ENCODE measurements around the gene ATP6V1A.
A peak's percentile ranks its signal among the peaks of the same experiment; 100 is the strongest.

The ATP6V1A gene

DNA sequence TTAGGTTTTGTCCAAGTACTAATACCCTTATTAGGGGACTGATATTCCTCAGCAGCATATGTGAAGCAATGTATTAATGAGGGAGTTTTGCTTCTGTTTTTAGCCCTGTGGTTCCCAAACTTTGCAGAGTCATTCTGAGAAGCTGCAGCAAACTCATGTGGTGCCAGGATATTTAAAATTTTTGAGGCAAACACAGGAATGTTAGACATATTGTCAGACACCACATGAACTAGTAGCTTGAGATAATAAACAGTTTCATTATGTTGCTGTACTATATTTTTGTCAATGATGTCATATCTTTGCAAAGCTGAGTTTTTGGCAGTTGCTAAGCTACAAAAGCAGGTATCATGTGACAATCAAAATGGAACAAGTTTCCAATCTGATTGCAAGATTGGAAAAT, 36.6 kb downstream of the ATP6V1A start:
- no peaks in the 10 kb centered on the region for H3K27me3 Mint-ChIP-seq (ENCODE audit: low read depth)
- peaks cover 22% of the 10 kb centered on the region for H3K36me3 Mint-ChIP-seq (ENCODE audit: low read depth)
- TF ChIP-seq, protein P1, sequence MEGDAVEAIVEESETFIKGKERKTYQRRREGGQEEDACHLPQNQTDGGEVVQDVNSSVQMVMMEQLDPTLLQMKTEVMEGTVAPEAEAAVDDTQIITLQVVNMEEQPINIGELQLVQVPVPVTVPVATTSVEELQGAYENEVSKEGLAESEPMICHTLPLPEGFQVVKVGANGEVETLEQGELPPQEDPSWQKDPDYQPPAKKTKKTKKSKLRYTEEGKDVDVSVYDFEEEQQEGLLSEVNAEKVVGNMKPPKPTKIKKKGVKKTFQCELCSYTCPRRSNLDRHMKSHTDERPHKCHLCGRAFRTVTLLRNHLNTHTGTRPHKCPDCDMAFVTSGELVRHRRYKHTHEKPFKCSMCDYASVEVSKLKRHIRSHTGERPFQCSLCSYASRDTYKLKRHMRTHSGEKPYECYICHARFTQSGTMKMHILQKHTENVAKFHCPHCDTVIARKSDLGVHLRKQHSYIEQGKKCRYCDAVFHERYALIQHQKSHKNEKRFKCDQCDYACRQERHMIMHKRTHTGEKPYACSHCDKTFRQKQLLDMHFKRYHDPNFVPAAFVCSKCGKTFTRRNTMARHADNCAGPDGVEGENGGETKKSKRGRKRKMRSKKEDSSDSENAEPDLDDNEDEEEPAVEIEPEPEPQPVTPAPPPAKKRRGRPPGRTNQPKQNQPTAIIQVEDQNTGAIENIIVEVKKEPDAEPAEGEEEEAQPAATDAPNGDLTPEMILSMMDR (IDR thresholded peaks at IDR 0.05; ENCODE audit: unreplicated experiment in 3 of 3), result no peak
- no peak overlapping the region for H3K4me3 Mint-ChIP-seq
- H3K27ac Mint-ChIP-seq, result no peak overlapping the region
- no peaks in the 10 kb centered on the region for H3K9me3 Mint-ChIP-seq
- H3K4me1 Mint-ChIP-seq, result no peaks in the 10 kb centered on the region

DNA sequence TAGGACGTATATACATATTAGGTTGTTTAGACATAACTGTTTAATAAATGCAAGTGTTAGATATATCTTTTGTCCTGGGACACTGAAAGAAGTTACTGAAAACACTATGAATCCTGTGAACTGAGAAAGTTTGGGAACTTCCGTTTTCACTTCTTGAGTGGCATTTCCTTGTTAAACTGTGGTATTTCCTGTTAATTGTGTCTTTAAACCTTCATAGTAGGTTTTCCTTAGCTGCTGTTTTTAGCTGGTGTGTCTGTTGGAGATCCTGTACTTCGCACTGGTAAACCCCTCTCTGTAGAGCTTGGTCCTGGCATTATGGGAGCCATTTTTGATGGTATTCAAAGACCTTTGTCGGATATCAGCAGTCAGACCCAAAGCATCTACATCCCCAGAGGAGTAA, 37.1 kb downstream of the ATP6V1A start:
- Mint-ChIP-seq H3K36me3 (ENCODE audit: low read depth) (peaks cover 22% of the 10 kb centered on the region), H3K9me3 (no peaks in the 10 kb centered on the region), H3K27ac (peak overlapping the region in 1 of 3 experiments; percentile 64), H3K4me3 (no peak overlapping the region), H3K27me3 (ENCODE audit: low read depth) (no peaks in the 10 kb centered on the region), H3K4me1 (no peaks in the 10 kb centered on the region)
- TF ChIP-seq, protein P1 (IDR thresholded peaks at IDR 0.05; ENCODE audit: unreplicated experiment in 3 of 3), result no peak

DNA sequence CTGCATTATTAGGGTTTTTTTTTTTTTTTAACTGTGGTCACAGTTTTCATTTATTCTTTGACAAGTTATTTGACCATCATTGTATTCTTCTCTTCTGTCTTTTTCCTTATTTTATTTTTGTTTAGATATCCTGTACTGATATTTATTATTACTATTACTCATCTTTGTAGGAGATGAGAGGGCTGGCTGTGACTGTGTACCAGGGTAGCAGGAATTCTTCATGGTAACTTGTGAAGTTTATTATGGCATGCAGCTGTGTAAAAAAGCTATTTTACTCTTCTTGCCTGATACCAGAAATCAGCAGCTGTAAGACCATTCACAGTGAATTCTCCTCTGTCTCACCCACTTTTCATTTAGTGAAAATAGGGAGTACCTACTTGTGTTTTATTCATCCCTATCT, 44.5 kb downstream of the ATP6V1A start:
- Mint-ChIP-seq H3K27ac (no peak overlapping the region), H3K36me3 (ENCODE audit: low read depth) (peaks cover 35% of the 10 kb centered on the region), H3K9me3 (no peaks in the 10 kb centered on the region), H3K4me1 (no peaks in the 10 kb centered on the region), H3K27me3 (ENCODE audit: low read depth) (no peaks in the 10 kb centered on the region), H3K4me3 (no peak overlapping the region)
- TF ChIP-seq, protein P1 (IDR thresholded peaks at IDR 0.05; ENCODE audit: unreplicated experiment in 3 of 3), result no peak

DNA sequence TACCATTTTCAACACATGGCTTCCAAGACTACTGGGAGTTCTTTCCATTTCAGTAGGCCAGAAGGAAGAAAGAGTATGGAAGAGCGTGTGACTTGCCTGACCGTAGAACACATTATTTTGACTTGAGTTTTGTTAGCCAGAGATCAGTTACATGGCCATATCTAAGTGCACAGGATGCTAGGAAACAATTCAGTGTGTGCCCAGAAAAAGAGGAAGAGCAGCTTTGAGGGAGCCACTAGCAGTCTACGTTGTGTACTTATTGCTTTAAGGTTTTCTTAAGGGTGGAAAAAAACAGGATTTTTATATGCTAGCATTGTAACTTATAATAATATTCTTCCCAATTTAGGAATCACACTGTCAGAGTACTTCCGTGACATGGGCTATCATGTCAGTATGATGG, 47.7 kb downstream of the ATP6V1A start:
- peaks cover 39% of the 10 kb centered on the region for H3K36me3 Mint-ChIP-seq (ENCODE audit: low read depth)
- no peak overlapping the region for H3K27ac Mint-ChIP-seq
- no peaks in the 10 kb centered on the region for H3K27me3 Mint-ChIP-seq (ENCODE audit: low read depth)
- H3K9me3 Mint-ChIP-seq, result no peaks in the 10 kb centered on the region
- H3K4me3 Mint-ChIP-seq, result no peak overlapping the region
- H3K4me1 Mint-ChIP-seq, result no peaks in the 10 kb centered on the region
- TF ChIP-seq, protein P1 (IDR thresholded peaks at IDR 0.05; ENCODE audit: unreplicated experiment in 3 of 3), result no peak

DNA sequence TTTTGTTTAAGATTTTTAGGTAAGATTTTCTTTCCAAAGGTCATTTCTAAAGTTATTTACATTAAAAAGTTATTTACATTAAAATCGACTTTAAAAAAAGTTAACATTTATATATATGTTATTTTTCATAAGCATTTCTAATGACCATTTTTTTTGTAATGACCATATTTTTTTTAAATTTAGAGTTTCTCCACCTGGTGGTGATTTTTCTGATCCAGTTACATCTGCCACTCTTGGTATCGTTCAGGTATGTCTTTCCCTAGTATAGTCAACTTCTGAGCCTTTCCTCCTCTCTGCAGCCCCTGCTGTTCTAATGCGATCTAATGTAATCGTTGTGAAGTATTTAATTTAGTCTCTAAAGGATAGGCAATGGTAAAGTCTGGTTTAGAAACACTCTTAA, 48.9 kb downstream of the ATP6V1A start:
- no peak overlapping the region for H3K4me3 Mint-ChIP-seq
- TF ChIP-seq, protein P1 (IDR thresholded peaks at IDR 0.05; ENCODE audit: unreplicated experiment in 3 of 3), result no peak
- H3K27me3 Mint-ChIP-seq (ENCODE audit: low read depth), result no peaks in the 10 kb centered on the region
- H3K4me1 Mint-ChIP-seq, result no peaks in the 10 kb centered on the region
- no peaks in the 10 kb centered on the region for H3K9me3 Mint-ChIP-seq
- H3K27ac Mint-ChIP-seq, result no peak overlapping the region
- H3K36me3 Mint-ChIP-seq (ENCODE audit: low read depth), result peaks cover 43% of the 10 kb centered on the region

DNA sequence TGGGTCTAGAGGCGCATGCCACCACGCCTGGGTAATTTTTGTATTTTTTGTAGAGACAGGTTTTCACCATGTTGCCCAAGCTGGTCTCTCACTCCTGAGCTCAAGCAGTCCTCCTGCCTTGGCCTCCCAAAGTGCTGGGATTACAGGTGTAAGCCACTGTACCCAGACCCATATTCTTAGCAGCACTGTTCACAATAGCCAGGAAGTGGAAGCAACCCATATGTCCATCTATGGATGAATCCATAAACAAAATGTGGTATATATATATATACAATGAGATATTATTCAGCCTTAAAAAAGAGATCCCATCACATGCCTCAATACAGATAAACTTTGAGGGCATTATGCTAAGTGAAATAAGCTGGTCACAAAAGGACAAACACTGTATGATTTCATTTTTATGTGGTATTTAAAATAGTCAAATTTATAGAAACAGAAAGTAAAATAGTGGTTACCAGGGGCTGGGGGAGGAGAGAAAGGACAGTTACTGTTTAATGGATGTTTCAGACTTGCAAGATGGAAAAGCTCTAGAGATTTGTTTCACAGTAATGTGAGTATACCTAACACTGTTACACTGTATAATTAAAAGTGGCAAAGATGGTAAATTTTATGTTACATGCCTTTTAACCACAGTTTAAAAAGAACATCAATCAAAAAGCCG, 56.1 kb downstream of the ATP6V1A start:
- no peaks in the 10 kb centered on the region for H3K4me1 Mint-ChIP-seq
- H3K27me3 Mint-ChIP-seq (ENCODE audit: low read depth), result no peaks in the 10 kb centered on the region
- peak overlapping the region in 2 of 3 experiments; percentile 31 to 50 for H3K27ac Mint-ChIP-seq
- H3K36me3 Mint-ChIP-seq (ENCODE audit: low read depth), result peaks cover 69% of the 10 kb centered on the region
- no peaks in the 10 kb centered on the region for H3K9me3 Mint-ChIP-seq
- TF ChIP-seq, protein P1 (IDR thresholded peaks at IDR 0.05; ENCODE audit: unreplicated experiment in 3 of 3), result no peak
- no peak overlapping the region for H3K4me3 Mint-ChIP-seq
